HepG2 (cell line): Measurements from ENCODE around the gene PTCD1. TPM values are rescaled to one million over a fixed set of nuclear protein-coding genes. Genes with fewer than 3 reads are reported as not detected.

ENCODE experiments used
- AHR ChIP-seq: IDR thresholded peaks from 2 replicates; pipeline ENCODE4 v1.6.1; 2018; ENCODE audit warnings: missing genetic modification reagents, missing compliant biosample characterization
- KDM1A ChIP-seq: IDR thresholded peaks from 2 replicates; pipeline ENCODE4 v1.6.1; 2016; ENCODE audit warnings: missing compliant biosample characterization
- MYC ChIP-seq: sonication (generic); formaldehyde crosslinking; IDR thresholded peaks from 2 replicates; pipeline ENCODE4 v1.9.0; 2021; ENCODE audit warnings: missing genetic modification reagents, borderline replicate concordance
- RBM22 ChIP-seq: fragments of 200-400 bp; formaldehyde crosslinking; optimal IDR thresholded peaks from 2 replicates; pipeline ENCODE3; 2017; ENCODE audit warnings: mild to moderate bottlenecking, low read length, moderate library complexity
- RXRB ChIP-seq: IDR thresholded peaks from 2 replicates; pipeline ENCODE4 v1.6.1; 2016; ENCODE audit warnings: borderline replicate concordance, missing genetic modification reagents, missing compliant biosample characterization
- SNAI1 ChIP-seq: sonication (generic); formaldehyde crosslinking; IDR thresholded peaks from 2 replicates; pipeline ENCODE4 v1.5.0; 2020; ENCODE audit warnings: mild to moderate bottlenecking, missing genetic modification reagents, borderline replicate concordance
- TBX2 ChIP-seq: sonication (generic); formaldehyde crosslinking; IDR thresholded peaks from 2 replicates; pipeline ENCODE4 v1.5.0; 2020; ENCODE audit warnings: missing genetic modification reagents, mild to moderate bottlenecking, borderline replicate concordance
- TCF12 ChIP-seq, 2 experiments: fragments of 450-650 bp in 1 of 2; sonication (generic) in 1 of 2; formaldehyde crosslinking in 1 of 2; IDR thresholded peaks; 2 replicates each; pipeline versions ENCODE4 v1.6.1 to v1.8.0; 2017 to 2022; ENCODE audit warnings: antibody characterized with exemption in 1 of 2, mild to moderate bottlenecking in 1 of 2, missing genetic modification reagents in 1 of 2, moderate library complexity in 1 of 2
- TFDP2 ChIP-seq: sonication (generic); formaldehyde crosslinking; IDR thresholded peaks from 2 replicates; pipeline ENCODE4 v1.4.0; 2020; ENCODE audit warnings: missing genetic modification reagents
- WIZ ChIP-seq: sonication (generic); formaldehyde crosslinking; IDR thresholded peaks from 2 replicates; pipeline ENCODE4 v1.5.1; 2020; ENCODE audit warnings: mild to moderate bottlenecking, missing genetic modification reagents
- YEATS4 ChIP-seq: sonication (generic); formaldehyde crosslinking; IDR thresholded peaks from 2 replicates; pipeline ENCODE4 v1.4.0; 2020; ENCODE audit warnings: missing genetic modification reagents, borderline replicate concordance
- ZFP36L2 ChIP-seq: sonication (generic); formaldehyde crosslinking; IDR thresholded peaks from 2 replicates; pipeline ENCODE4 v1.4.0; 2020; ENCODE audit warnings: missing genetic modification reagents
- ZGPAT ChIP-seq: IDR thresholded peaks from 2 replicates; pipeline ENCODE4 v1.6.1; 2016; ENCODE audit warnings: mild to moderate bottlenecking
- ZNF431 ChIP-seq: sonication (generic); formaldehyde crosslinking; IDR thresholded peaks from 2 replicates; pipeline ENCODE4 v1.9.0; 2022; ENCODE audit warnings: missing genetic modification reagents, low read depth, mild to moderate bottlenecking, borderline replicate concordance
- ZNF710 ChIP-seq: sonication (generic); formaldehyde crosslinking; IDR thresholded peaks from 2 replicates; pipeline ENCODE4 v1.5.0; 2020; ENCODE audit warnings: mild to moderate bottlenecking, missing genetic modification reagents, borderline replicate concordance
- ZNF720 ChIP-seq: sonication (generic); formaldehyde crosslinking; IDR thresholded peaks from 2 replicates; pipeline ENCODE4 v1.4.0; 2020; ENCODE audit warnings: missing genetic modification reagents
- ZSCAN31 ChIP-seq: sonication (generic); formaldehyde crosslinking; IDR thresholded peaks from 2 replicates; pipeline ENCODE4 v1.5.0; 2020; ENCODE audit warnings: low read depth, mild to moderate bottlenecking, missing genetic modification reagents
- polyA plus RNA-seq, 8 experiments: library from polyadenylated mRNA; depleted of rRNA in 3 of 8; stranded (reverse) in 7 of 8; unstranded in 1 of 8; fragments of >200 nt; fragmentation: Illumina TruSeq in 4 of 8; extraction: Trizol in 4 of 8; gene quantifications; 2 replicates each; pipeline versions ENCODE4 v1.2.1 to v1.2.3, GENCODE V29; 2011 to 2016; ENCODE audit warnings: low read depth in 4 of 8, missing spikeins in 1 of 8, mixed read lengths in 1 of 8; ENCODE audit not compliant: insufficient read depth in 1 of 8
- total RNA-seq, 5 experiments: library from RNA; depleted of rRNA; stranded (reverse); fragments of >200 nt; fragmentation: Illumina TruSeq; extraction: Trizol; gene quantifications; 2 replicates each; pipeline ENCODE4 v1.2.3, GENCODE V29; 2016; ENCODE audit warnings: low read depth in 1 of 5
- TF ChIP-seq, protein P1 (sequence below), 2 experiments: sonication (generic) in 1 of 2; formaldehyde crosslinking in 1 of 2; IDR thresholded peaks; 2 replicates each; pipeline versions ENCODE4 v1.4.0 to v1.6.1; 2018 to 2020; ENCODE audit warnings: missing genetic modification reagents in 2 of 2, borderline replicate concordance in 1 of 2, low read depth in 1 of 2, mild to moderate bottlenecking in 1 of 2, missing biosample characterization in 1 of 2
- TF ChIP-seq, protein P2 (sequence below): conservative IDR thresholded peaks from 2 replicates; pipeline ENCODE4 v1.6.1; 2018; ENCODE audit warnings: missing genetic modification reagents

Gene PTCD1
- total and polyA plus RNA-seq, 2 of the 13 experiments (the other 11 are each of a cell fraction or from before 2014, with no cell fraction given): 3.0 to 8.4 TPM

DNA sequence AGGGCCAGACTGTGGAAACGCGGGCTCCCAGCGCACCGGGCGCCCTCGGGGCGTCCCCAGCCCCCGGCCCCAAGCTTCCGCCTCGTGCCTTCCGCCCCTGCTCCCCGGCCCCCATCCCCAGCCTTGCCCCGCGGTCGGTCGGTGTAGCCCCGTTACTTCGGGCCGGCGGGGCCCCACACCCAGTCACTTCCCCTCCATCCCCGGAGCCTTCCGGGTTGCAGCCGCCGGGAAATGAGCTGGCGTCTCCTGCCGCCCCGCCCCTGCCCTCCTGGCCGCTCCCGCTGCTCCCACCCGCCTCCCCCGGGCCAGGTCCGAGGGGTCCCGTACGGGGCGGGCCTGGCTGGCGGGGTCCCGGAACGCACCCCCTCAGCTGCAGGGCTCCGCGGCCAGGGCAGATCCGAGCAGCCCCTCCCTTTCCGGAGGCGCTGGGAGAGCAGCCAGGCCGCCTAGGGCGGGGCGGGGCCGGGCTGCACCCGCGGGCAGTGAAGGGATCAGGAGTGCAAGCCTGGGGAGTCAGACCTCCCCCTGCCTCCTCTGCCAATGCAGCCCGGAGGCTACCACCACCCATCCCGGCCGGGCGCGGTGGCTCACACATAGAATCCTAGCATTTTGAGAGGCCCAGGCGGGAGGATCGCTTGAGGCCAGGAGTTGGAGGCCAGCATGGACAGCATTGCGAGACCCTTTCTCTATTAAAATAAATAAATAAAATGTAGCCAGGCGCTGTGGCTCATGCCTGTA is 63.4 kb downstream of the PTCD1 start (continued):
- TF ChIP-seq ZNF710 (no peak), YEATS4 (CRISPR knock-in tag) (peak; percentile 46; the same call in 1 of the 2 replicates), TCF12 (IDR thresholded peaks at IDR 0.05) (no peak), TCF12 (CRISPR knock-in tag; IDR thresholded peaks at IDR 0.05) (0 out of 2 replicates have a peak, but pooled peaks have one; percentile 41), TBX2 (CRISPR knock-in tag) (0 out of 2 replicates have a peak, but pooled peaks have one; percentile 59), MYC (CRISPR knock-in tag) (peak; percentile 27; the same call in 1 of the 2 replicates), ZNF720 (CRISPR knock-in tag) (no peak), ZFP36L2 (CRISPR knock-in tag) (no peak), RBM22 (no peak), ZNF431 (CRISPR knock-in tag) (0 out of 2 replicates have a peak, but pooled peaks have one; percentile 39), KDM1A (CRISPR knock-in tag) (no peak), AHR (0 out of 2 replicates have a peak, but pooled peaks have one; percentile 11), RXRB (CRISPR knock-in tag) (peak; percentile 37; the same call in 1 of the 2 replicates), WIZ (peak; percentile 40; the same call in 1 of the 2 replicates), TFDP2 (peak; percentile 40; the same call in 1 of the 2 replicates), SNAI1 (CRISPR knock-in tag) (no peak), ZSCAN31 (CRISPR knock-in tag) (no peak), ZGPAT (CRISPR knock-in tag) (peak; percentile 66; the same call in 1 of the 2 replicates)
- TF ChIP-seq, protein P1, sequence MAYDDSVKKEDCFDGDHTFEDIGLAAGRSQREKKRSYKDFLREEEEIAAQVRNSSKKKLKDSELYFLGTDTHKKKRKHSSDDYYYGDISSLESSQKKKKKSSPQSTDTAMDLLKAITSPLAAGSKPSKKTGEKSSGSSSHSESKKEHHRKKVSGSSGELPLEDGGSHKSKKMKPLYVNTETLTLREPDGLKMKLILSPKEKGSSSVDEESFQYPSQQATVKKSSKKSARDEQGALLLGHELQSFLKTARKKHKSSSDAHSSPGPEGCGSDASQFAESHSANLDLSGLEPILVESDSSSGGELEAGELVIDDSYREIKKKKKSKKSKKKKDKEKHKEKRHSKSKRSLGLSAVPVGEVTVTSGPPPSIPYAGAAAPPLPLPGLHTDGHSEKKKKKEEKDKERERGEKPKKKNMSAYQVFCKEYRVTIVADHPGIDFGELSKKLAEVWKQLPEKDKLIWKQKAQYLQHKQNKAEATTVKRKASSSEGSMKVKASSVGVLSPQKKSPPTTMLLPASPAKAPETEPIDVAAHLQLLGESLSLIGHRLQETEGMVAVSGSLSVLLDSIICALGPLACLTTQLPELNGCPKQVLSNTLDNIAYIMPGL (CRISPR knock-in tag; IDR thresholded peaks at IDR 0.05; ENCODE audit: borderline replicate concordance in 1 of 2, low read depth in 1 of 2): peak in 1 of 2 experiments; percentile 34; a peak in 1 of 4 replicates
- TF ChIP-seq, protein P2, sequence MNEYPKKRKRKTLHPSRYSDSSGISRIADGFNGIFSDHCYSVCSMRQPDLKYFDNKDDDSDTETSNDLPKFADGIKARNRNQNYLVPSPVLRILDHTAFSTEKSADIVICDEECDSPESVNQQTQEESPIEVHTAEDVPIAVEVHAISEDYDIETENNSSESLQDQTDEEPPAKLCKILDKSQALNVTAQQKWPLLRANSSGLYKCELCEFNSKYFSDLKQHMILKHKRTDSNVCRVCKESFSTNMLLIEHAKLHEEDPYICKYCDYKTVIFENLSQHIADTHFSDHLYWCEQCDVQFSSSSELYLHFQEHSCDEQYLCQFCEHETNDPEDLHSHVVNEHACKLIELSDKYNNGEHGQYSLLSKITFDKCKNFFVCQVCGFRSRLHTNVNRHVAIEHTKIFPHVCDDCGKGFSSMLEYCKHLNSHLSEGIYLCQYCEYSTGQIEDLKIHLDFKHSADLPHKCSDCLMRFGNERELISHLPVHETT (CRISPR knock-in tag): 0 out of 2 replicates have a peak, but pooled peaks have one; percentile 66
